ENCODE measurements around the gene WDR6.

GRCh38 chr3:48979451-48979850, 27.7 kb upstream of the WDR6 start:
- TF ChIP-seq CTCF (IDR thresholded peaks at IDR 0.05) (no peak), ATF1 (CRISPR knock-in tag; IDR thresholded peaks at IDR 0.05) (no peak), NR1H2 (CRISPR knock-in tag; IDR thresholded peaks at IDR 0.05) (no peak), FOXK1 (CRISPR knock-in tag; IDR thresholded peaks at IDR 0.05) (no peak), JUN (CRISPR knock-in tag; IDR thresholded peaks at IDR 0.05) (no peak), NR2C2 (CRISPR knock-in tag; IDR thresholded peaks at IDR 0.05) (no peak), ATF2 (CRISPR knock-in tag; IDR thresholded peaks at IDR 0.05; ENCODE audit: borderline replicate concordance, low read depth) (no peak)
- TF ChIP-seq, protein P1, sequence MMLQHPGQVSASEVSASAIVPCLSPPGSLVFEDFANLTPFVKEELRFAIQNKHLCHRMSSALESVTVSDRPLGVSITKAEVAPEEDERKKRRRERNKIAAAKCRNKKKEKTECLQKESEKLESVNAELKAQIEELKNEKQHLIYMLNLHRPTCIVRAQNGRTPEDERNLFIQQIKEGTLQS (CRISPR knock-in tag; conservative IDR thresholded peaks at IDR 0.05), result no peak
- TF ChIP-seq, protein P2, sequence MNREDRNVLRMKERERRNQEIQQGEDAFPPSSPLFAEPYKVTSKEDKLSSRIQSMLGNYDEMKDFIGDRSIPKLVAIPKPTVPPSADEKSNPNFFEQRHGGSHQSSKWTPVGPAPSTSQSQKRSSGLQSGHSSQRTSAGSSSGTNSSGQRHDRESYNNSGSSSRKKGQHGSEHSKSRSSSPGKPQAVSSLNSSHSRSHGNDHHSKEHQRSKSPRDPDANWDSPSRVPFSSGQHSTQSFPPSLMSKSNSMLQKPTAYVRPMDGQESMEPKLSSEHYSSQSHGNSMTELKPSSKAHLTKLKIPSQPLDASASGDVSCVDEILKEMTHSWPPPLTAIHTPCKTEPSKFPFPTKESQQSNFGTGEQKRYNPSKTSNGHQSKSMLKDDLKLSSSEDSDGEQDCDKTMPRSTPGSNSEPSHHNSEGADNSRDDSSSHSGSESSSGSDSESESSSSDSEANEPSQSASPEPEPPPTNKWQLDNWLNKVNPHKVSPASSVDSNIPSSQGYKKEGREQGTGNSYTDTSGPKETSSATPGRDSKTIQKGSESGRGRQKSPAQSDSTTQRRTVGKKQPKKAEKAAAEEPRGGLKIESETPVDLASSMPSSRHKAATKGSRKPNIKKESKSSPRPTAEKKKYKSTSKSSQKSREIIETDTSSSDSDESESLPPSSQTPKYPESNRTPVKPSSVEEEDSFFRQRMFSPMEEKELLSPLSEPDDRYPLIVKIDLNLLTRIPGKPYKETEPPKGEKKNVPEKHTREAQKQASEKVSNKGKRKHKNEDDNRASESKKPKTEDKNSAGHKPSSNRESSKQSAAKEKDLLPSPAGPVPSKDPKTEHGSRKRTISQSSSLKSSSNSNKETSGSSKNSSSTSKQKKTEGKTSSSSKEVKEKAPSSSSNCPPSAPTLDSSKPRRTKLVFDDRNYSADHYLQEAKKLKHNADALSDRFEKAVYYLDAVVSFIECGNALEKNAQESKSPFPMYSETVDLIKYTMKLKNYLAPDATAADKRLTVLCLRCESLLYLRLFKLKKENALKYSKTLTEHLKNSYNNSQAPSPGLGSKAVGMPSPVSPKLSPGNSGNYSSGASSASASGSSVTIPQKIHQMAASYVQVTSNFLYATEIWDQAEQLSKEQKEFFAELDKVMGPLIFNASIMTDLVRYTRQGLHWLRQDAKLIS (CRISPR knock-in tag; IDR thresholded peaks at IDR 0.05; ENCODE audit: borderline replicate concordance), result no peak
